GM18858 (cell line): ENCODE measurements around the gene DBN1.
"Not testable (repeated sequence)": the region's sequence is repeated elsewhere in the genome, so short reads cannot be mapped to it uniquely, and the experiment has no call there.

ENCODE experiments used
- ATAC-seq: cut with Tn5 transposase; IDR thresholded peaks from one replicate; pipeline ENCODE4 v1.9.1; 2021; ENCODE audit not compliant: unreplicated experiment

DBN1 gene

DNA sequence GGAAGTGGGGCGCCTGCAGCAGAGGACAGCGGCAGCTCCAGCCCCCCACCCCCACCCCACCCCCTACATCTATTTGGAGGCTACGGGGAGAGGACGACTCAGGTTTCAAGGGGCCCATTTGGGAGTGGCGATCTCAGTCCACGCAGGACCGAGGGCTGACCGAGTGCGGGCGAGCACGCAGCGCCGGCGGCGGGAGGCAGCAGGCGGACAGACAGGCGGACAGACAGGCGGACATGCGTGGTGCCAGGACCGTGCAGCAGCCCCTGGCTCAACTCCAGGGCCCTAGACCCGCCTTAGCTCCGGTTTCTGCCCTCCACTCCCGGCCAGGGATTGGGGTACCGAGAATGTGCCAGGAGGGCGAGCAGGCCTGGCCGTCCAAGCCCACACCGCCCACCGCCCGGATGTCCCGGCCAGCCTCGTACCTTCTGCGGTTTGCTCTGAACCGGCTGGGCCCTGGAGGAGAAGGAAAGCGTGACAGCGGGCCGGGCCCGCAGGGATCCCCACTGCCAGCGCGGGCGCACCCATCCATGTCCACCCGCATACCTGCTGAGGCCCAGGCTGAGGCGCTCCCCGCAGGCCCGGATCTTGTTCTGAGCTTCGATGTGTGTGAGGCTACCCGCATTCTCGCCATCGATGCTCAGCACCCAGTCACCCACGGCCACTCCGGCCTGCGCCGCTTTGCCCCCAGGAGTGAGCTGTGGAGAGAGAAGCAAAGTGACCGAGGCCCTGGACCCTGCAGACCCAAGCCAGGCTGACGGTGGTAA, 18.7 kb upstream of the DBN1 start:
- ATAC-seq: no peak

DNA sequence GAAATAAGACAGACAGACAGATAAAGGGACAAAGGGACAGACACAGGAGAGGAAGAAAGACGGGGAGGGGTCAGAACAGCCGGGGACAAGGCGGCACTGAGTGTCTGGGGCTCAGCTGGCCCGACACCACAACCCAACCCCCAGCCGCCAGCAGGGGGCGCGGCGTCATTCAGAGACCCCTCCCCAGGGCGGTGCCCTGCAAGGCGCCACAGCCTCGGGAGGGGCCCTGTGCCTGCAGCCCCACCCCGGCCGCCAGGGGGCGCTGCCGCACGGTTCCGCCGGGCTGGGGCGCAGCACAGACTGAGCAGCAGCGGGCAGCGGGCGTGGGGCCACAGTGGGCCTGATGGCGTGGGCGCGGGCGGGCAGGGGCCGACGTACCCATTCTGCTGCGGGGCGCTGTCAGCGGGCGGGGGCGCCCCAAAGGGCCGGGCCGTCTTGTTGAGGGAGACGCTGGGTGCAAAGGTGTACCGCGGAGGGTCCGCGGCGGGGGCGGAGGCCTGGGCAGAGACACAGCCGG, 18.1 kb upstream of the DBN1 start:
- no peak for ATAC-seq

DNA sequence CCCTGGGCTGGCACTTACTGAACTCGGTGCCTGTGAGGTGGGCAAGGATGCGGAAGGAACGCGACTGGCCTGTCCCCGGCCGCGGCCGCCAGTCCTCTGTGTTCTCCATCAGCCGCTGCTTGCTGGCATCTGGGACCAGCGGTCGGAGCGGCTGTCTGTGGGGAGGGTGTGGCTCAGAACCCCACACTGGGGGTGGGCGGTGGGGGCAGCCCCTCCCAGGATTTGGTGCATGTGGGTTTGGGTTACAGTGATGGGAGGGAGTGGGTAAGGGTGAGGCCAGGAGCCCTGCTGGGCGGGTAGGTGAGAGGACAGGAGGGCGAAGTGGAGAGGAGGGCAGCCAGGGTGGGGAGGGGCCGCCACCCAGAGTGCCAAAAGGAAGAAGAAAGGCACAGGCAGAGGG, 17.6 kb upstream of the DBN1 start:
- ATAC-seq: no peak

DNA sequence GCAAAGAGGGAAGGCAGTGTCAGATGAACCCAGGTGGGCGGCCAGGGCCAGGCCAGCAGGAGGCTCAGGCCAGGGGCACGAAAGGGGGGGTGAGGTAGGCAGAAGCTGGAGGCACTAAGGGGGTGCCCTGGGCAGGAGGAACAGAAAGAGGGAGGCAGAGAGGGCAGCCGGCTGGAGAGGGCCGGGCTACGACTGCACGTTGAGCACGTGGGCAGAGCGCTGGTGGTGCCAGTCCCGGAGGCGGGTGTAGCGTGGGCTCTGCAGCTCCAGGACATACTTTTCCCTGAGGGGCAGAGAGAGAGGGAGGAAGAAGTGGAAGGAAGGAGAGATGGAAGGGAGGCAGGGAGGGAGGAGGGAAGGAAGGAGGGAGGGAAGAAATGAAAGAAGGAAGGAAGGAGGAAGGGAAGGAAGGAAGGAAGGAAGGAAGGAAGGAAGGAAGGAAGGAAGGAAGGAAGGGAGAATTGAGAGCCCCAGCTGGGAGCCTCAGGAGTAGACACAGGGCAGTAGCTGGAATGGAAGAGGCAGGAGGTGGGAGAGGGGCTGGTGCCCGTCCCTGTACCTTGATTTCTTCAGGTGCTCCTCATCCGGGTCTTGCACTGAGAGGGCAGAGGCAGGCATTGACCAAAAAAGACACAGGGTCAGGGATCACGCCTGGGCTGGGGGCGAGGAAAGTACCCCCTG, 17.0 kb upstream of the DBN1 start:
- ATAC-seq: no peak

DNA sequence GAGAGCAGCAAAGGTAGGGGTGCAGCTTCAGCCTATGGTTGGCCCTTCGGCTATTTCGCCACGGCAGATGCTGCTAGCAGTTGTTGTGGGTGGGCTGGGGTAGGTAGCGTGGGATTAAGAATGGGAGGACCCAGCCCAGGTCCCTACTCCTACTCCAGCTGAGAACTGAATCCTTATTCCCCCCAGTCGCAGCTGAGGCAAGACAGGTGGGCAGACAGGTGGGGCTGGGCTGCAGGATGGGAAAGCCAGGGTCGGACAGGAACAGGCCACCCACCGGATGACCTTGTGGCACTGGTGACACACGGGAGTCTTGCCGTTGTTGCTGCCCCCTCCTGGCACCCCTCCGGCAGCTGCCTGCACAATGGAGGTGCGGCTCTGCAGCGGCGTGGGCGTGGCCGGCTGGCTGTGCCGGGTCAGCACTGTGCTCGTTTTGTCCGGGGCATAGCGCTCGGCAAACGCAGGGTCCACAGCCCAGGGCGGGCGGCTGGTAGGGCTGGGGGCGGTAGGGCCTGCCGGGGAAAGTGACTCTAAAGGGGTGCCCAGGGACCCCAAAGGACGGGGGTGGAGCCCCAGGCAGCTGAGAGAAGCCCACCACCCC, 15.8 kb upstream of the DBN1 start:
- ATAC-seq: no peak

DNA sequence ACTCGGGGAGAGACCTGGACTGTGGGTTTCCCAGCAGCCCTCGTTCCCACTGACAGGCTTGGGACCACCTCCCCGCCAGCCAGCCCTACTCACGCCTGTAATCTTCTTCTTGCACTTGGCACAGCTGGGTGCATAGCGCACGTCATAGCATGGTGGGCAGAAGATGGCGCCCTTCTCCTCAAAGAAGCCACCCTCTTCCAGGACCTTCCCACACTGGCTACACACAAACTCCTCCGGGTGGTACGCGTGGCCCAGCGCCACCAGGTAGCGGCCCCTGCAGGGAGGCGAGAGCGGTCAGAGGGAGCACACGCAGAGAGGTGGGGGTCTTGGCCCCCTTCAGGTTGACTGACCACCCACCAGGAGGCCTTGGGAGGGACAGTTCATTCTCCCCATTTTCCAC, 14.5 kb upstream of the DBN1 start:
- ATAC-seq: no peak

DNA sequence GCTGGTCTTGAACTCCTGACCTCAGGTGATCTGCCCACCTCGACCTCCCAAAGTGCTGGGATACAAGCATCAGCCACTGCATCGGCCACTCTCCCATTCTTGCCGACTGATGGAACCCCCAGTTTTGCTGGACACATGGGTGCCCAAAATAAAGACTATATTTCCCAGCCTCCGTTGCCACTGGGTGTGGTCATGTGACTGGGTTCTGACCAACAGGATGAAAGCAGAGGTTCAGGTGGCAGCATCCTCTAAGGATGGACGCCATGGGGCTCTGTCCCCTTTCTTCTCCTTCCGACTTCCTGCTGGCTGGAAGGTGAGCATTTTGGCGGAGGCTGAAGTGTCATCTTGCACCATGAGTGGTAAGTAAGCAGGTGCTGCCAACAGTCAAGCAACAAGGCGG, 13.7 kb upstream of the DBN1 start:
- no peak for ATAC-seq

DNA sequence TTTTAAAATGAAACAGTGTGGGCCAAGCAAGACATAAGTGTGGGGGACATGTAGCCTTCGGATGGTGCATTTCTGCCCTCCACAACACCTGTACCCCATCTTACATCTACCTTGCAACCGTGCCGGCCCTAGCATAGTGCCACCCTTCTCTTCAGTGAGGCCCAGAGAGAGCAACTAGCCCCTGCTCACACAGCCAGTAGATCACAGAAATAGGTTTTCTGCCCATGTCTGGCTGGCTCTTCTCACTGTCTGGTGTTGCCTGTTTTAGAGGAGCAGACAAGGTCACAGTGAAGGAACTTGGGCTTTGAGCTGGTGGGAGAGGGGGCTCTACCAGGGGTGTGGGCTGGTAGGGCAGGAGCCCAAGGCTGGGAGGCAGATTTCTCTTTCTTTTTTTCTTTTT, 12.8 kb upstream of the DBN1 start:
- ATAC-seq: no peak

DNA sequence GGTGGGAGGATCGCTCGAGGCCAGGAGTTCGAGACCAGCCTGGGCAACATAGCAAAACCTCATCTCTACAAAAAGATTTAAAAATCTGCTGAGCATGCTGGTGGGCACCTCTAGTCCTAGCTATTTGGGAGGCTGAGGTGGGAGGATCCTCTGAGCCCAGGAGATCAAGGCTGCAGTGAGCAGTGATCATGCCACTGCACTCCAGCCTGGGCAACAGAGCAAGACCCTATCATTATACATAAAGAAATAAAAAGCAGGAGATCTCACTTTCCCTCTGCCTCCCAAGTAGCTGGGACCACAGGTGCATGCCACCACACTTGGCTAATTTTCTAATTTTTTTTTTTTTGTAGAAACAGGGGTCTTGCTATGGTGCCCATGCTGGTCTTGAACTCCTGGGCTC, 12.3 kb upstream of the DBN1 start:
- not testable (repeated sequence) for ATAC-seq

DNA sequence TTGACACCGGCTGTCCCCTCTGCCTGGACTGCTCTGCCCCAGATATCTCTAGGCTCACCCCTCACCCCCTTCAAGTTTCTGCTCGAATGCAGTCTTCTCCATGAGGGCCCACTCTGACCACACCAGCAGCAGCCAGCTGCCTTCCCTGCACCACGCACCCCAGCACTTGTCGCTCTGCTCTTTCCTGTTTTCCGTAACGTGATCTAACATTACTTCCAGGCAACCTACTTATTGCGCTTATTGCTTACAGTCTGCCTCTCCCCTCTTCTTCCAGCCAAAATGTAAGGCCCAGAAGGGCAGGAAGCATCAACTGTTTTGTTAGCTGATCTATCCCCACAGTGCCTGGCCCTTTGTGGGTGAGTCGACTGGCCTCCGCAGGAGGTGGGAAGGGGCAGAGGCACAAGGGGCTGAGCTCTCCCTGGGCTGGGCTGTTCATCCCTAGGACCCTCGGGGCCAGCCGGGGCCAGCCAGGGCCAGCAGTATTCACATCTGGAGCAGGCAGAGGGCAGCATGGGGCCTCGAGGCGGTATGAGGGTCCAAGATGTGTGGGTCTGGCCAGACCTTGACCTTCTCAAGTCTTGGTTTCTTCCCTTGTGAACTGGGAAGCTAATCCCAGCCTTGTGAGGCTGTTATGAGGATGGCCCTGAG, 11.6 kb upstream of the DBN1 start:
- ATAC-seq: no peak

DNA sequence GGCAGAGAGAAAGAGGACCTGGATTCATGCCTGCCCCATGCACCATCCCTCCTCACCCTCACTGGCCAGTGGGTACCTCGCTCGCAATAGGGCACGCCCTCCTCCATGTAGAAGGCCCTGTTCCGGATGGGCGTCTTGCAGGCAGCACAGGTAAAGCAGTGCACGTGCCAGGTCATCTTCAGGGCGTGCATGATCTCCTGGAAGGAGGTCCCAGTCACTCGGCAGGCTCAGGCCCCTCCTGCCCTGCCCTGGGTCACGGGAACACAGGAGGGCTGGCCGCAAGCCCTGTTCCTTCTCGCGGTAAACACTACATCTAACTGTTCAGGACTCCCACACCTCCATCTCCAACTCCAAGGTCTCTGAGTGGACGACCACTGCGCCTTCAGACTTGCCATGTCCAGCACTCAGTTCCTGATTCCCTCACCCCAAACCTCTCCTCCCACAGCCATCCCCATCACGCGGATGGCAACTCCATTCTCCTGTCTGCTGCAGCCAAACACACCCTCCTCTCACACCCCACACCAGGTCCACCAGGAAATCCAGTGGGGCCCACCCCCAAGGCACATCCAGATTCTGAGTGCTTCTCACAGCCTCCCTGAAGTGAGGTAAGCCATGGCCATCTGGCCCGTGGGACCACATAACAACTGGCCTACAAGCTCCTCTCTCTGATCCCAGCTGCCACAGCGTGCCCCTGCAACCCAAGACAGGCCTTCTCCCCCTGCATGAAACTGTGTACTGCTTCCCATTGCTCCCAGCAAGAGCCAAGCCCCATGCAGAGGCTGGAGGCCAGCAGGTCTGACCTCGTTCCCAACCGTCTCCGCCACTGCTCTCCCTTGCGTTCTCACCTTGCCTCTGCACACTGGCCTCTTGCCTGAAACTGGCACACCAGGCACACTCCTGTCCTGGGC, 10.8 kb upstream of the DBN1 start:
- no peak for ATAC-seq

DNA sequence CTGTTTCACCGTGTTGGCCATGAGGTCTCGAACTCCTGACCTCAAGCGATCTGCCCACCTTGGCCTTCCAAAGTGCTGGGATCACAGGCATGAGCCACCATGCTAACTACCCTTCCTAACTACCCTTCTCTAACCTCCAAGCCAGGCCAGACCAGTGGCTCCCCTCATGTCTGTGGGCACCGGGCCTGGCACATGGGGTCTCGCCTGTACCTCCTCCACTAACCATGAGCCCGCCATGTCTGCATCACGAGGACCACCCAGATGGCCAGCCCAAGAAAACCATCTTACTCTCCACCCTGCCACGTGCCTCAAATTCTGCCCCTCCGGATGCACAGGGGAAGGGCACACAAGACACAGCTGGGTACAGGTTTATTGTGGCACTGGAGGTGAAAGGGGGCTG, 9.6 kb upstream of the DBN1 start:
- ATAC-seq: no peak

DNA sequence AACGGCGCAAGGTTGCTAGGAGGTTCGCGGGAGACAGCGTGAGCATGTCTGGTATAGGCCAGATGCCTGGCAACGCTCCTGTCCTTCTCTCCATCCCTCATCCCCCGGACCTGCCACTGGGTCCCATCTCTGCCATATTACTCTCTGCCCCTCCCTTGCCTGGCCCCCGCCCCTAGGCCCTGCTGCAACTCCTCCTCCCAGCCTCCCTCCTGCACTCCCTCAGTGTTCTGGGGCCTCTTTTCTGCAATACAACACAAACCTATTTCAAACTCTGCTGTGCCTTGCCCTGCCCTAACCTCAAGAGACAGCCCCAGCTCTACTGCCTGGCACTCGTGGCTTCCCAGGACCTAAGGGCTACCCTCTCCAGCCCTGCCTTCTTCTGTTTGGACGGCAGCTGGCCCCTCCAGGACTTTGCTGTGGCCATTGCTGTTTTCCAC, 8.9 kb upstream of the DBN1 start:
- ATAC-seq: no peak

DNA sequence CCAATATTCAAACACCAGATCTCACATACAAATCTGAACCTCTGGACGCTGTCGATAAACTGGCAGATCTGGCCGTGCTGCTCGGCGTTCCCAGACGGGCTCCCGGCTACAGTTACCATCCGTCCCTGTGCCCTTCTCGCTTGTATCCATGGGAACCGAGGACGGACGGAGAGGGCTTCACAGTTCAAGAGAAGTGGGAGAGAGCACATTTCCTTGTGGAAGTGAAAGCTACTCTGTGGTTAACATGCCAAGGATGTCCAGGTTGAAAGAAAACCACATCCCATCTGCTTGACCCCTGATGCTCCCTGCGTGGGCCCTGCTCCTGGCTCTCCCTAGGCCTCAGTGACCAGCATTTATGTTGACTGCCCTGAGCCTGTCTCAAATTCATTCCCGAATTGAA, 6.3 kb upstream of the DBN1 start:
- no peak for ATAC-seq

DNA sequence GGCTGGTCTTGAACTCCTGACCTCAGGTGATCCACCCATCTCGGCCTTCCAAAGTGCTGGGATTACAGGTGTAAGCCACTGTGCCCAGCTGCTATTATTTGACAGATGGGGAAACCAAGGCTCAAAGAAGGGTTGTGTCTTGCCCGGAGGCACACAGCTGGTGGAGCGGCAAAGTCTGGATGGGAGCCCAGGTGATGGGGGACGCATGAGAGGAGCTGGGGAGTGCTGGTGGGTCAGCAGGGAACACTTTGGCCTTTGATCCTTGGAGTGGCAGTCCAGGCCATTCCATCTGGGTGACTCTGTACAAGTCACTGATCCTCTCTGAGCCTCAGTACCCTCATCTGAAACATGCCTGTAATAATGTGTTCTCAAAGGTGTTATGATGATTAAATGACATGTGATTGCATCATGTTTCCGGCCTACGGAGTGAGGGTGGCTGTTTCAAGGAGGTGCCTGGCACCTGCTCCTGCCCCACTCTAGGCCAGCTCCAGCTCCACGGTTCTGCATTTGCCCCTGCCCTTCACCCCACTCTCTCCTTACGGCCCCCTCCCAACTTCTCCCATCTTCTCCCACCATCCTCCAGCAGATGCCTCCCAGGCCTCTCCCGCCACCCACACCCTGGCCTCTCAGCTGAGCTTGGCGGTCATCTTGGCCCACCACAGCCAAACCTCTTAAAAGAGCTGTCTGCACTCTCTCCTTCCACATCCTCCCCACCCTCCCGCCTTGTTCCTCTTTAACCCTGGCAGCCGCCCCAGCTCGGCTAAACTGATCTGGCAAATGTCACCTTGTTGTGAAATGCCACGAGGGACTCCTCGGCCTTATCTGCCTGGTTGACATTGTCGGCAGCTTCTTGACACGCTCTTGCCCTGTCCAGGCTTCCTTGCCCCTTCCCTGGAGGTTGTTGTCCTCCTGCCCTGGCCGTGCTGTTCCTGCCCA, 5.5 kb upstream of the DBN1 start:
- ATAC-seq: no peak

DNA sequence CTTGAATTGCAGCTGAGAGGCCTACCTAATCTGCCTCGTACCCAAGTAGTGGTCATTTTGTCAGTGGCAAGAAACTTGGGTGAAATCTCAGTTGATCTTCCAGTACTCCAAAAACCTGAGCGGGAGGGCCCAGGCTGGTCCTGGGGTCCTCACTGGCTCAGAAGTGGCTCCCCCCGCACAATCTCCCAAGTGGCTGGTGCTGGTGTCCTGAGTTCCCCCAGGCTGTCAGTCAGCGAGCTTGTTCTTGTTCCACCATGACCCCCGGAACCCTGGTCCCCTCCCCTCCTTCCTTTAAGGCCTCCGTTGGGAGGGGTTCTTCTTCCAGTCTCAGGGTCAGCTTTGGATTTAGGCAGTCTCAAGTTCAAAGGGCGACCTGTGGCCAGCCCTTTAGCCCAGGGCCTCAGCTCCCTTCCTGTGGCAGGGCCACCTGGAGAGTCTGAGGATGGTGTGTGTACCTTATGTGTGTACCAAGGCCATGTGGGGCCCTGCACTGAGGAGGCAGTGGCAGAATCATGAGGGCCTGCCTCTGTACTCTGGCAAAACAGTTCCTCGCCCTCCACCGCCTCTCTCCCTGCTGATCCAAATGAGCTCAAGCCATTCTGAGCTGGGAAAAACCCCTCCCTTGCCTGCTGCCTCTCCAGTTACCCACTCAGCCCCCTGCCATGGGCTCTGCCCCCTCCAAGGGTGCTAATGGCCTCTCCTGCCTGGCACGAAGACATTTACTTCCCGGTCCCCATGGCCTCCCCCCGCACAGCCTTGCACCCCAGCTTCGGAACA, 4.5 kb upstream of the DBN1 start:
- ATAC-seq: no peak

DNA sequence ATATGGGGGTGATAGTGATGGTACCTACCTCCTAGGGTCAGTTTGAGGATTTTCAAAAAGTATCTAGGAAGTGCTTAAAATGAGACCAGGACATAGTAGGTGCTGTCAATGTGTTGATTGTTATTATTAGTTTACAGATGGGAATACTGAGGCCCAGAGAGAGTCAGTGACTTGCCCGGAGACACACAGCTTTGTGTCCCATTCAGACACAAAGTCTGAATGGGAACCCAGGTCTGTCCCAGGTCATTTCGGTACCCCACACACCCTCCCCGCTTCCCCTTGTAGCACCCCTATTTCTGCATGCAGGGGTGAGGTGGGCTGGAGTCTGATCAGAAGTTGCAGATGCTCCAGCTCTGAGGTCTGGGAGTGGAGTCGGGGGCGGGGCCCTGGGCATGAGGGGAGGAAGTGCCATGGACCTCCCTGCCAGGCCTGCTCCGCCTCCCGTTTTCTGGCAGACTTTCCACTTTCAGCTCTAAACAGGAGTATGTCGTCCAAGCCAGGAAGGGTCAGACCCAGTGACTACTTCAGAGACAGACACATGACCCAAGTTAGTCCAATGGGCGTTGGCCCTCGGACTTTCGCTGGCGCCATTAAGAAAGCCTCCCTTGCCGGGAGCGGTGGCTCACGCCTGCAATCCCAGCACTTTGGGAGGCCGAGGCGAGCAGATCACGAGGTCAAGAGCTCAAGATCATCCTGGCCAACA, 3.2 kb upstream of the DBN1 start:
- no peak for ATAC-seq
